A673 (cell line): Measurements from ENCODE around the gene SSR1.

Experiments
- EZH2 ChIP-seq: fragments of 200-600 bp; sonication (generic); IDR thresholded peaks from 2 replicates; pipeline ENCODE4 v1.6.1; 2017; ENCODE audit warnings: borderline replicate concordance, low read depth, mild to moderate bottlenecking, mixed read lengths, antibody characterized with exemption, low read length; ENCODE audit not compliant: poor library complexity, severe bottlenecking
- TF ChIP-seq, protein P1 (sequence below): fragments of 300-800, 200-600 bp; sonication (generic); conservative IDR thresholded peaks from 2 replicates; pipeline ENCODE4 v1.5.1; 2017; ENCODE audit warnings: low read depth, mild to moderate bottlenecking, antibody characterized with exemption, low read length, moderate library complexity, mixed read lengths

DNA sequence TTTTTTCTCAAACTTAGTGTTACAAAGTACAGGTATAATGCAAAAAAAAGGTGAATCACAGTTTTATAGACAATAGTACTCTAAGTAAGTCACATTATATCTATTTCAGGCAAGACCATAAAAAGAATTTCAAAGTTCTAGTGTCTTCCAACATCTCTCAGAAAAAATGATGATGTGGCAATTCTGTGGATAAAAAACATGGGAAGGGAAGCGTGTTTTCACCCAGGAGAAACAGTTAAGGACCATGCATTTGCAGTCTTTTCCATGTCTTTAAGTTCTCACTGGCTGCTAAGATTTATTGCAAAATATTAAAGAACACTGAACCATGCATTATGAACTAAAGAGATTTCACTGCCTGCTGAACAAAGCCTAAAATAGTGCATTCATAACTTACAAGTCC, 1.8 kb downstream of the SSR1 start:
- TF ChIP-seq, protein P1, sequence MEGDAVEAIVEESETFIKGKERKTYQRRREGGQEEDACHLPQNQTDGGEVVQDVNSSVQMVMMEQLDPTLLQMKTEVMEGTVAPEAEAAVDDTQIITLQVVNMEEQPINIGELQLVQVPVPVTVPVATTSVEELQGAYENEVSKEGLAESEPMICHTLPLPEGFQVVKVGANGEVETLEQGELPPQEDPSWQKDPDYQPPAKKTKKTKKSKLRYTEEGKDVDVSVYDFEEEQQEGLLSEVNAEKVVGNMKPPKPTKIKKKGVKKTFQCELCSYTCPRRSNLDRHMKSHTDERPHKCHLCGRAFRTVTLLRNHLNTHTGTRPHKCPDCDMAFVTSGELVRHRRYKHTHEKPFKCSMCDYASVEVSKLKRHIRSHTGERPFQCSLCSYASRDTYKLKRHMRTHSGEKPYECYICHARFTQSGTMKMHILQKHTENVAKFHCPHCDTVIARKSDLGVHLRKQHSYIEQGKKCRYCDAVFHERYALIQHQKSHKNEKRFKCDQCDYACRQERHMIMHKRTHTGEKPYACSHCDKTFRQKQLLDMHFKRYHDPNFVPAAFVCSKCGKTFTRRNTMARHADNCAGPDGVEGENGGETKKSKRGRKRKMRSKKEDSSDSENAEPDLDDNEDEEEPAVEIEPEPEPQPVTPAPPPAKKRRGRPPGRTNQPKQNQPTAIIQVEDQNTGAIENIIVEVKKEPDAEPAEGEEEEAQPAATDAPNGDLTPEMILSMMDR = no peak
- TF ChIP-seq EZH2 = no peak
